Breast epithelium (tissue), 4 donors: ENCODE measurements around the gene TGFBI. TPM values are rescaled to one million over a fixed set of nuclear protein-coding genes. Genes with fewer than 3 reads are reported as not detected.

Experiments
- DNase-seq, 2 donors: peaks; one replicate each; pipeline ENCODE4 v3.0.0-alpha.2; 2019; ENCODE audit warnings: low spot score in 2 of 2
- H3K27ac ChIP-seq, 2 donors: fragments of 200-600 bp; sonication (generic) in 1 of 2; one replicate each; pipeline ENCODE4 v1.5.1; 2016 to 2019; ENCODE audit warnings: mild to moderate bottlenecking in 1 of 2
- H3K27me3 ChIP-seq, 2 donors: fragments of 200-600 bp; sonication (generic) in 1 of 2; one replicate each; pipeline versions ENCODE4 v1.5.1 to v1.6.0; 2017 to 2019; ENCODE audit warnings: control low read depth in 1 of 2, mild to moderate bottlenecking in 1 of 2
- H3K36me3 ChIP-seq: fragments of 200-600 bp; one replicate; pipeline ENCODE4 v1.5.1; 2019
- H3K4me1 ChIP-seq, 2 donors: fragments of 200-600 bp; sonication (generic); one replicate each; pipeline ENCODE4 v1.5.1; 2016 to 2019; ENCODE audit warnings: control low read depth in 1 of 2
- H3K4me3 ChIP-seq, 3 donors: fragments of 200-600 bp; sonication (generic); 1 replicate in 2 of 3; 2 replicates in 1 of 3; pipeline ENCODE4 v1.5.1; 2016 to 2019; ENCODE audit warnings: mild to moderate bottlenecking in 3 of 3, moderate library complexity in 2 of 3
- H3K9me3 ChIP-seq, 2 donors: fragments of 200-600 bp; sonication (generic) in 1 of 2; one replicate each; pipeline ENCODE4 v1.5.1; 2016 to 2019; ENCODE audit warnings: control low read depth in 1 of 2
- POLR2A ChIP-seq: fragments of 450-650 bp; IDR thresholded peaks from one replicate; pipeline ENCODE4 v1.6.1; 2016; ENCODE audit warnings: antibody characterized with exemption, mild to moderate bottlenecking, moderate library complexity
- POLR2AphosphoS5 ChIP-seq, 3 donors: sonication (generic); formaldehyde crosslinking; IDR thresholded peaks; one replicate each; pipeline ENCODE4 v1.6.1; 2017; ENCODE audit warnings: antibody characterized with exemption in 3 of 3
- intact Hi-C: fragments of 100-400 bp; cut with DNase I; formaldehyde crosslinking; loops from one replicate; pipeline ENCODE4 v1.15.1; 2023; ENCODE audit warnings: low total_unique reads
- total RNA-seq, 3 donors: library from RNA; depleted of rRNA; stranded (reverse); fragments of >200 nt; gene quantifications; one replicate each; pipeline ENCODE4 v1.1.0, GENCODE V29; 2016
- TF ChIP-seq, protein P1 (sequence below), 3 donors: fragments of 450-650 bp; IDR thresholded peaks; one replicate each; pipeline ENCODE4 v1.5.1; 2016 to 2017; ENCODE audit warnings: antibody characterized with exemption in 3 of 3, mild to moderate bottlenecking in 3 of 3, moderate library complexity in 3 of 3

Gene TGFBI
- total RNA-seq: 100 to 1,000 TPM in 1 of 3 donors, 10 to 100 TPM in 2; 40.4 to 145 (median 45.2) TPM

DNA sequence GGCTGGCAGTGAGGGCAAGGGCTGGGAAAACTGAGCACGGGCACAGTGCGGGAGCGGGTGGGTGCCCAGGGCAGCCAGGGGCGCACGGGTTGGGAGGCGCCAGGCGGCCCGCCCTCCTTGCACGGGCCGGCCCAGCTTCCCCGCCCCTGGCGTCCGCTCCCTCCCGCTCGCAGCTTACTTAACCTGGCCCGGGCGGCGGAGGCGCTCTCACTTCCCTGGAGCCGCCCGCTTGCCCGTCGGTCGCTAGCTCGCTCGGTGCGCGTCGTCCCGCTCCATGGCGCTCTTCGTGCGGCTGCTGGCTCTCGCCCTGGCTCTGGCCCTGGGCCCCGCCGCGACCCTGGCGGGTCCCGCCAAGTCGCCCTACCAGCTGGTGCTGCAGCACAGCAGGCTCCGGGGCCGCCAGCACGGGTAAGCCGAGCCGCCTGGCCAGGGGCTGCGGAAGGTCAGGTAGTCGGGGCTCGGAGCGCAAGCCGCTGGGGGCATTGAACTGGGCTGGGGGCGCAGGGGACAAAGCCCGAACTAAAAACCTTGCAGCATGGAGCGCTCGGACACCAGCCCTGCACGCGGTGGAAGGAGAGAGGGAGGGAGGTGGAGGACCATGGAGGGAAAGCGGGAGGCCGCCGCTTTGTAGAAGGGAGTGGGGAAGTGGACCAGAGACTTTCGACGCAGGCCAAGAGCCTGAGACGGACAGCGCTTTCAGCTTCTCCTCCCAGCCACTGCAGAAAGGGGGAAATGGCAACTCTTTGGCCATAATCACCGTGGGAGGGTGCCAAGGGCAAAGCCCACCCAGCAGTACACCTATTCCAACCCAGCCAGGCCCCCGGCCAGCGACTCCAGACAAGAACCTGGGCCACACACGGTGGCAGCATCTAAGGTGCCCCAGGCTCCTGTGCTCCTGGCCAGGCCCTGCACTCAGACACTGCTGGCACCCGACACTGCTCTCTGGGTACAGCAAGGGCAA, at the start of gene TGFBI:
Gene TGFBI (plus strand): TSS at position 207 of the 961 bp plus-strand sequence. CDS start 68 bp downstream, at position 275.
- DNase-seq: no peak
- Histone ChIP-seq H3K27me3 (no peaks in the 10 kb centered on the region), H3K36me3 (no peaks in the 10 kb centered on the region), H3K4me3 (peak within 1 kb of the TSS; percentile 53 to 69 (median 57)), H3K4me1 (peaks cover 9 to 12% of the 10 kb centered on the region in 2 donors), H3K27ac (peak within 1 kb of the TSS in 1 of 2 donors; percentile 33), H3K9me3 (no peaks in the 10 kb centered on the region)
- intact Hi-C loops: no loop called here
- TF ChIP-seq POLR2AphosphoS5 (IDR thresholded peaks at IDR 0.05): peak in 1 of 3 donors; percentile 14
- TF ChIP-seq POLR2A: no peak

DNA sequence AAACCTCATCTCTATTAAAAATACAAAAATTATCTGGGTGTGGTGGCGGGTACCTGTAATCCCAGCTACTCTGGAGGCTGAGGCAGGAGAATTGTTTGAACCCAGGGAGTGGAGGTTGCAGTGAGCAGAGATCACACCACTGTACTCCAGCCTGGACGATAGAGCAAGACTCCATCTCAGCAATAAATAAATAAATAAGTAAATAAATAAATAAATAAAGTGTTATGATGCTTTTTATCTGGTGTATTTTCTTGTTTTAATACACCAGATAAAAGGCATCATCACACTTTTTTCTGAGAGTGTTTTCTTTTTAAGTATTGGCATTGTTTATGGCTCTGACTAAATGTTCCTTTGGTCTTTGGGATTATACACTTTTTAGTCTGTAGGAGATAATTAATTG, 49.8 kb upstream of the TGFBI start:
- TF ChIP-seq POLR2AphosphoS5 (IDR thresholded peaks at IDR 0.05): no peak
- TF ChIP-seq, protein P1, sequence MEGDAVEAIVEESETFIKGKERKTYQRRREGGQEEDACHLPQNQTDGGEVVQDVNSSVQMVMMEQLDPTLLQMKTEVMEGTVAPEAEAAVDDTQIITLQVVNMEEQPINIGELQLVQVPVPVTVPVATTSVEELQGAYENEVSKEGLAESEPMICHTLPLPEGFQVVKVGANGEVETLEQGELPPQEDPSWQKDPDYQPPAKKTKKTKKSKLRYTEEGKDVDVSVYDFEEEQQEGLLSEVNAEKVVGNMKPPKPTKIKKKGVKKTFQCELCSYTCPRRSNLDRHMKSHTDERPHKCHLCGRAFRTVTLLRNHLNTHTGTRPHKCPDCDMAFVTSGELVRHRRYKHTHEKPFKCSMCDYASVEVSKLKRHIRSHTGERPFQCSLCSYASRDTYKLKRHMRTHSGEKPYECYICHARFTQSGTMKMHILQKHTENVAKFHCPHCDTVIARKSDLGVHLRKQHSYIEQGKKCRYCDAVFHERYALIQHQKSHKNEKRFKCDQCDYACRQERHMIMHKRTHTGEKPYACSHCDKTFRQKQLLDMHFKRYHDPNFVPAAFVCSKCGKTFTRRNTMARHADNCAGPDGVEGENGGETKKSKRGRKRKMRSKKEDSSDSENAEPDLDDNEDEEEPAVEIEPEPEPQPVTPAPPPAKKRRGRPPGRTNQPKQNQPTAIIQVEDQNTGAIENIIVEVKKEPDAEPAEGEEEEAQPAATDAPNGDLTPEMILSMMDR (IDR thresholded peaks at IDR 0.05): no peak
- no peak for TF ChIP-seq POLR2A
- Histone ChIP-seq H3K27me3 (no peaks in the 10 kb centered on the region), H3K4me3 (no peak overlapping the region), H3K36me3 (no peaks in the 10 kb centered on the region), H3K9me3 (no peaks in the 10 kb centered on the region), H3K4me1 (no peaks in the 10 kb centered on the region), H3K27ac (no peak overlapping the region)
- intact Hi-C loops: no loop called here
- no peak for DNase-seq

DNA sequence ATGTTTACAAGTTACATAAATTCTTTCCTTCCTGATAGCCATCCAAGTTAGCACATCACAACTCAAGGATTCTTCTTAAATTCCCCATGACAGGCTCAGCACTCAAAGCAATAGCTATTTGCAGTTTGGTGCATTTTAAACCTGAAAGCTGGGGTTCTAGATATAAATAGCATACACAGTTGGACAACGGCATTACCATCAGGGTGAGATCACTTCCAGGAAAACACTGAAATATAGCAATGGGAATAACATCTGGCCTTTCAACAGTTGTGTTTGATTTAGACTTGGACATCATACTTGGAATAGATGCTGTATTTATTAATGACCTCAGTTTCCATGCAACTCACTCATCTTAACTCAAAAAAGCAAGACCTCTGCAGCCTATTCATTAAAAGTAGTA, 49.3 kb upstream of the TGFBI start:
- intact Hi-C loops: no loop called here
- H3K4me3 ChIP-seq: no peak overlapping the region

DNA sequence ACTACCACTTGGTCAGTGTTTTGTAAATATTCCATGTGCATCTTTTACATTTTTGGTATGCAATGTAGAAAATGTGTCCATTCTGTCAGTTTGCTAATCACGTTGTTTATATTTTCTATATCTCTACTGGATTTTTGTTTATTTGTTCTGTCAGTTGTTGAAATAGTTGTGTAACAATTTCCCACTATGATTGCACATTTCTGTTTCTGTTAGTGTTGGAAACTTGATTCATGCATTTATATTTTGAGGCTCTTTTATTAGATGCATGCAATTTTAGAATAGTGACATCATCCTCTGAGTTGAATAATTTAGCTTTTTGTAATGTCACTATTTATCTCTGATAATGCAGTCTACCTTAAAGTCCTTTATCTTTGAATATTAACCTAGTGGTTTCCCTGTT, 48.2 kb upstream of the TGFBI start:
- H3K27me3 ChIP-seq: no peaks in the 10 kb centered on the region
- intact Hi-C loops: no loop called here
- H3K4me3 ChIP-seq: no peak overlapping the region
- no peak for TF ChIP-seq POLR2A
- TF ChIP-seq, protein P1 (IDR thresholded peaks at IDR 0.05): no peak
- TF ChIP-seq POLR2AphosphoS5 (IDR thresholded peaks at IDR 0.05): no peak
- no peak overlapping the region for H3K27ac ChIP-seq
- no peaks in the 10 kb centered on the region for H3K4me1 ChIP-seq
- no peaks in the 10 kb centered on the region for H3K36me3 ChIP-seq
- H3K9me3 ChIP-seq: no peaks in the 10 kb centered on the region
- DNase-seq: no peak

More for the DNA sequence above, 49.3 kb upstream of the TGFBI start:
- H3K36me3 ChIP-seq: no peaks in the 10 kb centered on the region
- no peak overlapping the region for H3K27ac ChIP-seq
- DNase-seq: no peak
- no peaks in the 10 kb centered on the region for H3K4me1 ChIP-seq
- no peaks in the 10 kb centered on the region for H3K9me3 ChIP-seq
- TF ChIP-seq POLR2AphosphoS5 (IDR thresholded peaks at IDR 0.05) (no peak), POLR2A (no peak)
- TF ChIP-seq, protein P1 (IDR thresholded peaks at IDR 0.05): no peak
- H3K27me3 ChIP-seq: no peaks in the 10 kb centered on the region

DNA sequence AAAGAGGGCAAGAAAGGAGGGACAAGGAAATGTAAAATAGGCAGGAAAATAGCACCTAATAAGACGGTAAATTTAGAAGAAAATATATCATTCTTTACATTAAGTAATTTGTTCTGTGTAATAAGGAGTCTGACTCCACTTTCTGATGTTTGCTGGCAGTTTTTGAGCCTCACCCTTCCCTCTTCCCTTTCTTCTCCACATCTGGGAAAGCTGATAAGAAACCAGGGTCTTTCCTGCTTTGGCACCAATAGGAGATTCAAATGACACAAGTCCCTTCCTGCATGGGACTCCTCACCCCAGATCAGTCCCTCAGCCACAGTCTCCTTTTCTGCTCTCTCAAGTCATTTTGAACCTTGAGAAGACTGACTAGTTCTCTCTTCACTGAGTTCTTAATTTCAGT, 42.8 kb upstream of the TGFBI start:
- no peak for DNase-seq
- no peaks in the 10 kb centered on the region for H3K27me3 ChIP-seq
- H3K36me3 ChIP-seq: no peaks in the 10 kb centered on the region
- H3K4me1 ChIP-seq: no peaks in the 10 kb centered on the region
- H3K27ac ChIP-seq: no peak overlapping the region
- H3K9me3 ChIP-seq: no peaks in the 10 kb centered on the region
- intact Hi-C loops: no loop called here
- TF ChIP-seq POLR2AphosphoS5 (IDR thresholded peaks at IDR 0.05) (no peak), POLR2A (no peak)
- TF ChIP-seq, protein P1 (IDR thresholded peaks at IDR 0.05): no peak
- H3K4me3 ChIP-seq: no peak overlapping the region
